HL-60/S4 treated with retinoic acid at 250 ng/mL for 4 days and 3 days (cell line): ENCODE measurements around the gene GAS7.

Experiments
- in situ Hi-C: fragments of 300-500 bp; cut with MboI; formaldehyde crosslinking; loops from 2 replicates; pipeline ENCODE4 v1.7.0; 2022; ENCODE audit warnings: low sequenced_read_pairs

GAS7 gene

DNA sequence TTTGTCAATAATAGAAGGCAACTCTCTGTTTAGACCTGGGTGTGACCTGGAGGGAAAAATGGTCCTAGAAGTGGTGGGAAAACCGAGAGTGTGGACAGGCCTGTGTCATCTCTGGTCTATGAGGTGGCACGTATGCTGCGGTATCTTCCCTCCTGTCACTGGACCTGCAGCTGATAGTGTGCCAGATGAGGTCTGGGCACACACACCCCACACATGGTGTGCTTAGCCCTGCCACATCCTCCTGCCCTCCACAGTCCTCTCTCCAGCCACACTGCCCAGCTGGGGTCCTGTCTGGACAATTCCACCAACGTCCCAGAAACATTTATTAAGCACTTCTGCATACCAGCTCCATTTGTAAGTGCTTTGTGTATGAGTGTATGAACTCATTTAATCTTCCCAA lies 335.5 kb downstream of the GAS7 start:
- in situ Hi-C loops, result no loop called here

DNA sequence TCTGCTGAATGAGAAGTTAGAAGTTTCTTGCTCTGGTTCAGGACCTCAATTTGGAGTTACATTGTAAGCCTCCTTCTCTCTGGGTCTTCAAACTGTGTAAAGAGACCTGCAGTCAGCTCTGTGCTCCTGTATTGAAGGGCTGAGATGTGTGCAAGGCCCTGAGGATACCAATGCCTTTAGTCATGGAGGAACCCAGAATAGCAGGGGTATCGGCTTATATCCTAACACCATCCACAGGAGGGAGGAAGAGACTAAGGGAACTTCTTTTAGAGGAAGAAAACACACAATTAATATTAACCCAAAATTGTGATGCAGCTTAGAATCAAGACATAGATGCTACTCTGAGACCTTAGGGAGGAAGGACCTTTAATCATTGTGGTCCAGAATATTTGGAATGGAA lies 336.2 kb downstream of the GAS7 start:
- in situ Hi-C loops, result no loop called here

DNA sequence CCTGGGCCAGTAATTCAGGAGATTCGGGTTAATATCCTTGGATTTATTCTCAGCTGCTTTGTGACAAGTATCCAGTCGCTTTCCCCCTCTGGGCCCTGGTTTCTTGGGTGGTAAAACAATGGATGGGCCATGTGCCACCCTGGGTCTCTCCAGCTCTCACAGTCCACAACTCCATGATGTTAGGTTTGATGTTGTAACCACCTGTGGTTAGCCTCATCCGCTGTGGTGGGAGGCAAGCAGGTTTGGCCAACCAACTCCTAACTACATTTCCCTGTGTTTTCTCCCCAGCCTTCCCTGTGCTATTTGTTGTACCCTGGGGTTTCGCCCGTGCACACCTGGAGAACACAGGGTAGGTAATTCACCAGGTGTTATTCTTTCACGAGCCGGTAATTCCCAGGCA lies 337.6 kb downstream of the GAS7 start:
- in situ Hi-C loops, result no loop called here
